Brain microvascular endothelial cell (primary cell): ENCODE measurements around the gene FAM227A.

Source experiments
- DNase-seq: peaks from one replicate; pipeline ENCODE4 v3.0.0-alpha.2; 2020
- H3K27ac ChIP-seq: fragments of 250-450 bp; sonication (Bioruptor Pico); 2 replicates; pipeline ENCODE4 v1.5.1; 2020; ENCODE audit warnings: mild to moderate bottlenecking, moderate library complexity
- H3K27me3 ChIP-seq: fragments of 250-450 bp; sonication (Bioruptor Pico); replicated peaks from 2 replicates; pipeline ENCODE4 v1.5.1; 2020; ENCODE audit warnings: mild to moderate bottlenecking
- H3K36me3 ChIP-seq: fragments of 250-450 bp; sonication (Bioruptor Pico); replicated peaks from 2 replicates; pipeline ENCODE4 v1.5.1; 2020; ENCODE audit warnings: mild to moderate bottlenecking
- H3K4me3 ChIP-seq: 2 replicates; pipeline ENCODE4 v1.5.1; 2011; ENCODE audit warnings: low read depth, mild to moderate bottlenecking, control low read depth, low read length, moderate library complexity
- in situ Hi-C: cut with HindIII; loops from 2 replicates; pipeline ENCODE4 v1.10.0; 2017; ENCODE audit warnings: low sequenced_read_pairs, low pct_ligation_motif_present
- TF ChIP-seq, protein P1 (sequence below): IDR thresholded peaks from 2 replicates; pipeline ENCODE4 v1.5.1; 2011; ENCODE audit warnings: low read depth, mild to moderate bottlenecking, moderate library complexity, low read length, control low read depth, inconsistent platforms; ENCODE audit errors: missing control alignments

The FAM227A gene

DNA sequence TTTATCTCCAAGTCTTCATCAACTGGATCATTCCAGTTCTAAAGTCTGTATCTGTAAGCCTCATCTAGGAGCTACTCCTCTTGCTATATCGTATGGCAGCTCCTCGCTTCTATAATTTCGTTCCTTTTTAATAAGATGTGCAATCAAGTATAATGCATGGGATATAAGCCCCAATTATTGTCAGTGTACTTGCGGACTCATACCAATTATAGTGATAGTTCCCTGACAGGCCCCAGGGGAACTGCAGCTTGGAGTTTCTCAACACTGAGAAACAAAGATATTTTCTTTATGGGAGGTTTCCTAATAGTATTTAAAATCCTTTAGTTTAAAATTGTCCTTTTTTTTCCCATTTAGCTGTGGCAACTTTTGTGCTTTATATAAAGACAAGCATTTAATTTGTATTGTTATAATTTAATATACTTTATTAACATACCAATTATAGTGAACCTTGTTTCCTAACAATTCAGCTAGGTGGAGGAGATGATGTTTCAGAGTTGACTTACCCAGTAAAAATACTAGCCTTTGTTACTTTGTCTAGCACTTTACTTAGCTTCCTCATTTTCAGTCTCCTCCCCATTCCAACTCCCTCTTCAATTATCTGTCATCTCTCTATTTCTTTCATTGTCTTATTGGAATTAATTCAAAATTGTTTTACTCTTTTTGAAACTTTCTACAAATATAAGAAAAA, 124.8 kb downstream of the FAM227A start:
- no peak overlapping the region for H3K4me3 ChIP-seq
- no peak for DNase-seq
- in situ Hi-C loops: no loop called here
- TF ChIP-seq, protein P1, sequence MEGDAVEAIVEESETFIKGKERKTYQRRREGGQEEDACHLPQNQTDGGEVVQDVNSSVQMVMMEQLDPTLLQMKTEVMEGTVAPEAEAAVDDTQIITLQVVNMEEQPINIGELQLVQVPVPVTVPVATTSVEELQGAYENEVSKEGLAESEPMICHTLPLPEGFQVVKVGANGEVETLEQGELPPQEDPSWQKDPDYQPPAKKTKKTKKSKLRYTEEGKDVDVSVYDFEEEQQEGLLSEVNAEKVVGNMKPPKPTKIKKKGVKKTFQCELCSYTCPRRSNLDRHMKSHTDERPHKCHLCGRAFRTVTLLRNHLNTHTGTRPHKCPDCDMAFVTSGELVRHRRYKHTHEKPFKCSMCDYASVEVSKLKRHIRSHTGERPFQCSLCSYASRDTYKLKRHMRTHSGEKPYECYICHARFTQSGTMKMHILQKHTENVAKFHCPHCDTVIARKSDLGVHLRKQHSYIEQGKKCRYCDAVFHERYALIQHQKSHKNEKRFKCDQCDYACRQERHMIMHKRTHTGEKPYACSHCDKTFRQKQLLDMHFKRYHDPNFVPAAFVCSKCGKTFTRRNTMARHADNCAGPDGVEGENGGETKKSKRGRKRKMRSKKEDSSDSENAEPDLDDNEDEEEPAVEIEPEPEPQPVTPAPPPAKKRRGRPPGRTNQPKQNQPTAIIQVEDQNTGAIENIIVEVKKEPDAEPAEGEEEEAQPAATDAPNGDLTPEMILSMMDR: no peak
- no peaks in the 10 kb centered on the region for H3K27me3 ChIP-seq
- no peak overlapping the region for H3K27ac ChIP-seq
- no peaks in the 10 kb centered on the region for H3K36me3 ChIP-seq
